ENCODE results near the gene FAM50B. TPM values are rescaled to one million over a fixed set of nuclear protein-coding genes. Genes with fewer than 3 reads are reported as not detected.
A peak's percentile ranks its signal among the peaks of the same experiment; 100 is the strongest.

FAM50B gene
- polyA plus RNA-seq, 4 donors: 9.3 to 13.0 (median 11.1) TPM

DNA sequence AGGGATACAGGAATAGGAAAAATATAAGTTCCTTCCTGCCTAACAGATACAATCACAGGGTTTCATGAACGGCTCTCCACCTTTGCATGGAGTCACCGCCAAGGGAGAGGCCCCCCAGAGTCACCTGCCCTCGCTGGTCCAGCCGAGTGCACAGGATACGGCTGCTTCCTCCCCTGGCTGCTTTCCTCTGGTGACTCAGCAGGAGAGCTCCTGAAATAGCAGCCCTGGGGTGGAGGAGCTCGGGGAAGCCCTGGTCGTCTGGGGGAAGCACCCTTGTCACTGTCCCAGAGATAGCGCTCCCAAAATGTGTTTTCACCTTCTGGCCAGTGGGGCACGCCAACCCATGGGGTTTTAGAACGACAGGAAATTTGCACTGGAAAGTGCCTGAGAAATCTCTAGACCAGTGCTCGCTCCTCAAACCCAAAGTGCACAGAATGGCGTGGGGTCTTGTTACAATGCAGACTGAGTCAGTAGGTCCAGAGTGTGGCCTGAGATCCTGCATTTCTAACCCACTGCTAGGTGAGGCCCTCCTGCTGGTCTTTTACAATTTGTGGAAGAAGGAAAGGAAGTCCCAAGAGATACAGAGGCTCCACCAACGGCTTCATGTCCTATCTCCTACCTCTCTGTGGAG lies 35.9 kb upstream of the FAM50B start:
- no peak overlapping the region for H3K4me3 ChIP-seq (ENCODE audit: low read depth in 1 of 3, low read length in 3 of 3)
- H3K27ac ChIP-seq (ENCODE audit: low read depth in 1 of 3, low read length in 2 of 3): no peak overlapping the region
- DNase-seq (no peak), FAIRE-seq (no peak)
- no peaks in the 10 kb centered on the region for H3K27me3 ChIP-seq (ENCODE audit: control insufficient read depth in 3 of 3, insufficient read depth in 3 of 3, low read length in 3 of 3)
- H3K9me3 ChIP-seq (ENCODE audit: control insufficient read depth in 2 of 2, insufficient read depth in 1 of 2, low read depth in 1 of 2, low read length in 1 of 2): no peaks in the 10 kb centered on the region
- H3K36me3 ChIP-seq (ENCODE audit: control insufficient read depth in 3 of 3, insufficient read depth in 2 of 3, low read depth in 1 of 3, low read length in 3 of 3): peaks cover 0 to 3% (median 0%) of the 10 kb centered on the region in 3 donors
- WGBS, 3 donors: 57 to 70% (median 57%) methylated on average over 13 of the region's 13 CpGs
- peaks cover 0 to 11% (median 0%) of the 10 kb centered on the region in 3 donors for H3K4me1 ChIP-seq (ENCODE audit: control insufficient read depth in 3 of 3, insufficient read depth in 2 of 3, low read depth in 1 of 3, low read length in 2 of 3)

DNA sequence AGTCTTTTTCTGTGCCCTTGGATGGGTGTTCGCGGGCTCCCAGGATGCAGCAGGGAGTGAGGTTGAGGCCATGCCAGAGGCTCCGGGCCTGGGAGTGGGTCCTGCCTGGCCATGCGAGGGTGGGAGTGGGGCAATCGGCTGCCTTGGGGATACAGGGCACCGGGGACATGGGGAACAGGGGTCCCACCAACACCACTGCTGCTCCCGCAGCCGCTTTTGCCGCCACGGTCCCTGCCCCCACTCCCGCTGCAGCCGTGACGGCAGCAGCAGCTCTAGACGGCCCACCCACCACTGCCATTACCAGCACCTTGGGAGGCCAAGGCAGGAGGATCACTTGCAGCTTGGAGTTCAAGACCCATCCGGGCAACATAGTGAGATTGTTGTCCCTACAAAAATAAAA lies 35.3 kb upstream of the FAM50B start:
- Histone ChIP-seq H3K4me1 (ENCODE audit: control insufficient read depth in 3 of 3, insufficient read depth in 2 of 3, low read depth in 1 of 3, low read length in 2 of 3) (peaks cover 0 to 6% (median 0%) of the 10 kb centered on the region in 3 donors), H3K27me3 (ENCODE audit: control insufficient read depth in 3 of 3, insufficient read depth in 3 of 3, low read length in 3 of 3) (no peaks in the 10 kb centered on the region), H3K4me3 (ENCODE audit: low read depth in 1 of 3, low read length in 3 of 3) (no peak overlapping the region), H3K27ac (ENCODE audit: low read depth in 1 of 3, low read length in 2 of 3) (no peak overlapping the region), H3K36me3 (ENCODE audit: control insufficient read depth in 3 of 3, insufficient read depth in 2 of 3, low read depth in 1 of 3, low read length in 3 of 3) (peaks cover 0 to 3% (median 0%) of the 10 kb centered on the region in 3 donors), H3K9me3 (ENCODE audit: control insufficient read depth in 2 of 2, insufficient read depth in 1 of 2, low read depth in 1 of 2, low read length in 1 of 2) (no peaks in the 10 kb centered on the region)
- WGBS, 3 donors: 94 to 97% (median 96%) methylated on average over 15 of the region's 15 CpGs
- FAIRE-seq (no peak), DNase-seq (no peak)

DNA sequence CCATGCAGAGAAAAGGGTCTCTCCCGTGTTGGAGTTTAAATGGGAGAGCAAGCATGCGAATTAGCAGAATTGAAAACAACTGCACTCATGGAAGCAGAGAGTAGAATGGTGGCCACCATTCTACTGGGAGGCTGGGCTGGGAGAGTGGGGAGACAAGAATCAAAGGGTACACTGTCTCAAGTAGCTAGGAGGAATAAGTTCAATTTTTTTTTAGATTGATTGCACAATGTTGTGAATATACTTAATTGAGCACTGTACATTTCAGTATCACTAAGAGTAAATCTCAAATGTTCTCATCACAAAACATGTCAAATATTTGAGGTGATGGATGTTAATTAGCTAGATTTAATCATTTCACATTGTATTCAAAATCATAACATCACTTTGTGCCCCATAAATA lies 34.6 kb upstream of the FAM50B start:
- H3K27ac ChIP-seq (ENCODE audit: low read depth in 1 of 3, low read length in 2 of 3): no peak overlapping the region
- FAIRE-seq (no peak), DNase-seq (no peak)
- H3K4me3 ChIP-seq (ENCODE audit: low read depth in 1 of 3, low read length in 3 of 3): no peak overlapping the region
- no peaks in the 10 kb centered on the region for H3K27me3 ChIP-seq (ENCODE audit: control insufficient read depth in 3 of 3, insufficient read depth in 3 of 3, low read length in 3 of 3)
- peaks cover 0 to 3% (median 0%) of the 10 kb centered on the region in 3 donors for H3K36me3 ChIP-seq (ENCODE audit: control insufficient read depth in 3 of 3, insufficient read depth in 2 of 3, low read depth in 1 of 3, low read length in 3 of 3)
- WGBS, 3 donors: 81 to 98% (median 90%) methylated on average over 2 of the region's 2 CpGs
- H3K9me3 ChIP-seq (ENCODE audit: control insufficient read depth in 2 of 2, insufficient read depth in 1 of 2, low read depth in 1 of 2, low read length in 1 of 2): no peaks in the 10 kb centered on the region
- H3K4me1 ChIP-seq (ENCODE audit: control insufficient read depth in 3 of 3, insufficient read depth in 2 of 3, low read depth in 1 of 3, low read length in 2 of 3): peaks cover 0 to under 1% (median 0%) of the 10 kb centered on the region in 3 donors

DNA sequence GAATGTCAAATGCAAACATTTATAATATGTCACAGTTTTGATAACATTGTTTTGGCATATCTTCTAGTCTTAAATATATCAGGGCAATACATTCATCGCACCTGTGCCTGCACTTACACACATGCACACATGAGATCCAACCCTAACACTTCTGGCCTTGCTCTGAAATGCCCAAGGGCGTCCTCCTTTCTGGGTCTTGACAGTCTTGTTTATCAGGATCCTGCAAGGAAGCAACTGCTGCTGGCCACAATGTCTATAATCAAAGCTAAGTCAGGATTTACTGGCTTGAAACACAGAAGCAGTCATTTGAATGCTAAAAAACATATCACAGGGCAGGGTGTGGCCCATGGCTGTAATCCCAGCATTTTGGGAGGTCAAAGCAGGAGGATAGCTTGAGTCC lies 32.9 kb upstream of the FAM50B start:
- no peaks in the 10 kb centered on the region for H3K4me1 ChIP-seq (ENCODE audit: control insufficient read depth in 3 of 3, insufficient read depth in 2 of 3, low read depth in 1 of 3, low read length in 2 of 3)
- H3K27me3 ChIP-seq (ENCODE audit: control insufficient read depth in 3 of 3, insufficient read depth in 3 of 3, low read length in 3 of 3): no peaks in the 10 kb centered on the region
- H3K27ac ChIP-seq (ENCODE audit: low read depth in 1 of 3, low read length in 2 of 3): no peak overlapping the region
- H3K36me3 ChIP-seq (ENCODE audit: control insufficient read depth in 3 of 3, insufficient read depth in 2 of 3, low read depth in 1 of 3, low read length in 3 of 3): peaks cover 0 to 3% (median 0%) of the 10 kb centered on the region in 3 donors
- 66 to 88% (median 79%) methylated on average over 2 of the region's 2 CpGs for whole genome bisulfite sequencing, 3 donors
- no peak for FAIRE-seq
- DNase-seq: no peak
- H3K9me3 ChIP-seq (ENCODE audit: control insufficient read depth in 2 of 2, insufficient read depth in 1 of 2, low read depth in 1 of 2, low read length in 1 of 2): no peaks in the 10 kb centered on the region
- H3K4me3 ChIP-seq (ENCODE audit: low read depth in 1 of 3, low read length in 3 of 3): no peak overlapping the region

DNA sequence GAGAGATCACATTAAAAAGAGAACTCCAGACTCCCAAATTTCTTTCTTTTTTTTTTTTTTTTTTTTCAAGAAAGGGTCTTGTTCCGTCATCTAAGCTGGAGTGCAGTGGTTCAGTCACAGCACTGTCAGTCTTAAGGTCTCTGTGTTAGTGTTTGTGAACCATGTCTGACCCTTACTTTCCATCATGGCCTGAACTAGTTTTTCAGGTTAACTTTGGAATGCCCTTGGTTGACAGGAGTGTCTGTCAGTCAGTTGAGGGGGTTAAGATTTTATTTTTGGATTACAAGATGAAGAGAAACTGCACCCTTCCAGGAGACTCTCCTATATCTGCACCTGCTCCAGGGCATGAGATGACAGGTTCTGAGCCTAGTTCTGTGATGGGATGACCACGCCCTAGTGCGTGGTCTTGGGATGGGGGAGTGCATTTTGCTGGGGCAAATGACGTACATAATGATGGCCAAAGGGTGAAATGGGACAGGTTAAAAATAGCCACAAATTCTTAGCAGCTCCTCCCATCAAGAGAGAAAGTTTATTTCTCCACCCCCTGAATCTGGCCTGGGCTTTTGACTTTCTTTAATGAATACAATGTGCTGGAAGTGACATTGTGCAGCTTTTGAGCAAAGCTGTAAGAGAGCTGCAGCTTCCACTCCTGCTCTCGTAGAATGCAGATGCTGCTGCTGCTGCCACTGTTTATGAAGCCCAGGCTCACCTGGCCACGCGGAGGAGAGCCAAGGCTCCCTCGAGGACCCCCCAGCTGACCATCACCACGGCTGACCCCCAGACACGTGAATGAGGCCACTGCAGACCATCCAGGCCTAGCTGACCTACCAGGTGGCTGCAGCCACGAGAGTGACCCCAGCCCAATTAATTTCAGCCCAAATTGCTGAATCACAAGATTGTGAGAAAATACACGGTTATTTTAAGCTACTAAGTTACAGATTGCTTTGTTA lies 29.7 kb upstream of the FAM50B start:
- Histone ChIP-seq H3K27me3 (ENCODE audit: control insufficient read depth in 3 of 3, insufficient read depth in 3 of 3, low read length in 3 of 3) (no peaks in the 10 kb centered on the region), H3K4me3 (ENCODE audit: low read depth in 1 of 3, low read length in 3 of 3) (no peak overlapping the region), H3K4me1 (ENCODE audit: control insufficient read depth in 3 of 3, insufficient read depth in 2 of 3, low read depth in 1 of 3, low read length in 2 of 3) (peaks cover 0 to 10% (median 6%) of the 10 kb centered on the region in 3 donors), H3K36me3 (ENCODE audit: control insufficient read depth in 3 of 3, insufficient read depth in 2 of 3, low read depth in 1 of 3, low read length in 3 of 3) (no peaks in the 10 kb centered on the region), H3K27ac (ENCODE audit: low read depth in 1 of 3, low read length in 2 of 3) (no peak overlapping the region), H3K9me3 (ENCODE audit: control insufficient read depth in 2 of 2, insufficient read depth in 1 of 2, low read depth in 1 of 2, low read length in 1 of 2) (no peaks in the 10 kb centered on the region)
- no peak for FAIRE-seq
- 76 to 82% (median 76%) methylated on average over 12 of the region's 12 CpGs for WGBS, 3 donors
- no peak for DNase-seq

DNA sequence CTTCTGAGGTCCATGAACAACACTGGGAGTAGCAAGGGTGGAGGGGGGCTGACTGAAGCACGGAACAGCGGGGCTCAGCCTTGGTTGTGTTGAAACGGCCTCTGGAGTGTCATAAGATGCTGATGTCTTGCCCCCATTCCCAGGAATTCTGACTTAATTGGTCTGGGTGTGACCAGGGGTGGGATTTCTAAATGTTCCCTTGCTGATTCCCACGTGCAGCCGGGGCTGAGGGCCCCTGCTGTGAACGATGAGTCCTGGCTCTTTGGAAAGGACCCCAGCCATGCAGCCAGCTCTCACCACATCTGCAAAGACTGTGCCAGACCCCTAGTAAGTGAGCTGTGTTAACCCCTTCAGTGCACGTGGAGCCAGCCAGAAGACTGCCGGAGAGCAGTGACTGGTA lies 28.6 kb upstream of the FAM50B start:
- FAIRE-seq: no peak
- Histone ChIP-seq H3K4me3 (ENCODE audit: low read depth in 1 of 3, low read length in 3 of 3) (no peak overlapping the region), H3K4me1 (ENCODE audit: control insufficient read depth in 3 of 3, insufficient read depth in 2 of 3, low read depth in 1 of 3, low read length in 2 of 3) (peaks cover 3 to 15% (median 6%) of the 10 kb centered on the region in 3 donors), H3K27me3 (ENCODE audit: control insufficient read depth in 3 of 3, insufficient read depth in 3 of 3, low read length in 3 of 3) (no peaks in the 10 kb centered on the region), H3K27ac (ENCODE audit: low read depth in 1 of 3, low read length in 2 of 3) (no peak overlapping the region), H3K36me3 (ENCODE audit: control insufficient read depth in 3 of 3, insufficient read depth in 2 of 3, low read depth in 1 of 3, low read length in 3 of 3) (no peaks in the 10 kb centered on the region), H3K9me3 (ENCODE audit: control insufficient read depth in 2 of 2, insufficient read depth in 1 of 2, low read depth in 1 of 2, low read length in 1 of 2) (no peaks in the 10 kb centered on the region)
- no peak for DNase-seq
- WGBS, 3 donors: 78 to 87% (median 84%) methylated on average over 8 of the region's 8 CpGs

DNA sequence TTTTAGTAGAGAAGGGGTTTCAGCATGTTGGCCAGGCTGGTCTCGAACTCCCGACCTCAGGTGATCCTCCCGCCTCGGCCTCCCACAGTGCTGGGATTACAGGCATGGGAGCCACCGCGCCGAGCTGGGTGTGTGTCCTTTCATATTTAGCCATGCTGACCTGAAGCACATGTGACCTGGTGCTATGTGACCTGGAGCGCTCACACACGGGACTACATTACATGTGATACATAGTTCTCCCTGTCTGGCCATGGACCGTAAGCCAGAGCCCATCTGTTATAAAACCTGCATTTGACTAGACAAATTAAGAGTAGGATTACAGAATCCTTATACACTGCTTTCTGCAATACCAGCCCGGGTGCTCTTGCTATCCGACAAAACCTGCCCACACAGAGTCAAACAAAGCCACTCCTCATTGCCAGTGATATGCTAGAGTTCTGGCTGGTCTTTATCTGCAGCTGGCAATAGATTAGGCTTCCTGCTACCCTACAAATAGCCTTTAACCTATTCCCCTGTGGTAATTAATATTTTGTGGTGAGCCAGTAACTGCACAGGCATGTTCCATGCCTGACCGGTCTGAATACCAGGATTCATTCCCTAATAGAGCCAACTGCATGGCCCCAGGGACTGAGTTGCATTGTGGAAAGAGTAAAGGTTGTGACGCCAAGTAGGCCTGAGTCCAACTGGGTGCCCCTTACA lies 26.3 kb upstream of the FAM50B start:
- Histone ChIP-seq H3K4me1 (ENCODE audit: control insufficient read depth in 3 of 3, insufficient read depth in 2 of 3, low read depth in 1 of 3, low read length in 2 of 3) (peaks cover 3 to 28% (median 10%) of the 10 kb centered on the region in 3 donors), H3K27me3 (ENCODE audit: control insufficient read depth in 3 of 3, insufficient read depth in 3 of 3, low read length in 3 of 3) (no peaks in the 10 kb centered on the region), H3K36me3 (ENCODE audit: control insufficient read depth in 3 of 3, insufficient read depth in 2 of 3, low read depth in 1 of 3, low read length in 3 of 3) (no peaks in the 10 kb centered on the region), H3K4me3 (ENCODE audit: low read depth in 1 of 3, low read length in 3 of 3) (no peak overlapping the region), H3K27ac (ENCODE audit: low read depth in 1 of 3, low read length in 2 of 3) (peak overlapping the region in 2 of 3 donors; percentile 17 to 38), H3K9me3 (ENCODE audit: control insufficient read depth in 2 of 2, insufficient read depth in 1 of 2, low read depth in 1 of 2, low read length in 1 of 2) (no peaks in the 10 kb centered on the region)
- 19 to 68% (median 50%) methylated on average over 14 of the region's 14 CpGs for WGBS, 3 donors
- no peak for FAIRE-seq
- DNase-seq: peak in 1 of 2 donors; percentile 84

DNA sequence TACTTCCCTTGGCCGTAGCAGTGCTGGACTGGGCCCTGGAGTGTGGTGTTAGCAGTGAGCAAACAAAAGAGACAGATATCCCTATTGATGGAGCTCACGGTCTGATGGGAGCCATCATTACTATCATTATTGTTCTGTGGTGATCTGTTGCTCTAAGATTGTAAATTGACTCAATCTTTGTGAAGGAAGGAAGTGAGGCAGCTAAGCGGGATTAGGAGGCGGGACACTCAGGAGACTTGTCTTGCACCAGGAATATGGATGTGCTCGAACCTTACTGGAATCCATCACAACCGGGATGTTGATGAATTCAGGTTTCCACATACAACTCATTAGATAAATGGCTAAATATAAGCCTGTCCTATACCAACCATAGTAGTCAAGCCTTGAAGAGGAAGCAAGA lies 25.5 kb upstream of the FAM50B start:
- Histone ChIP-seq H3K27me3 (ENCODE audit: control insufficient read depth in 3 of 3, insufficient read depth in 3 of 3, low read length in 3 of 3) (no peaks in the 10 kb centered on the region), H3K27ac (ENCODE audit: low read depth in 1 of 3, low read length in 2 of 3) (no peak overlapping the region), H3K36me3 (ENCODE audit: control insufficient read depth in 3 of 3, insufficient read depth in 2 of 3, low read depth in 1 of 3, low read length in 3 of 3) (no peaks in the 10 kb centered on the region), H3K9me3 (ENCODE audit: control insufficient read depth in 2 of 2, insufficient read depth in 1 of 2, low read depth in 1 of 2, low read length in 1 of 2) (no peaks in the 10 kb centered on the region), H3K4me1 (ENCODE audit: control insufficient read depth in 3 of 3, insufficient read depth in 2 of 3, low read depth in 1 of 3, low read length in 2 of 3) (peaks cover 3 to 28% (median 10%) of the 10 kb centered on the region in 3 donors), H3K4me3 (ENCODE audit: low read depth in 1 of 3, low read length in 3 of 3) (no peak overlapping the region)
- FAIRE-seq: no peak
- no peak for DNase-seq
- 88 to 94% (median 93%) methylated on average over 6 of the region's 6 CpGs for whole genome bisulfite sequencing, 3 donors

Data from small intestine (tissue), 7 donors.